D721Med (cell line): ENCODE measurements around the gene MYO5B.

ENCODE experiments used
- DNase-seq: peaks from one replicate; pipeline ENCODE4 v3.0.0; 2011; ENCODE audit warnings: low spot score; ENCODE audit not compliant: insufficient read length
- FAIRE-seq: peaks from 2 replicates; lab custom pipeline; 2011; peaks lifted over from hg19 to GRCh38; lab: Jason Lieb, UNC
- TF ChIP-seq, protein P1 (sequence below): IDR thresholded peaks from 2 replicates; pipeline ENCODE4 v1.5.1; 2012; ENCODE audit warnings: mild to moderate bottlenecking, control low read depth; ENCODE audit not compliant: insufficient read depth; ENCODE audit errors: missing control alignments

The MYO5B gene

GRCh38 chr18:50083708-50084107, 111.2 kb downstream of the MYO5B start:
- DNase-seq (no peak), FAIRE-seq (no peak)
- TF ChIP-seq, protein P1, sequence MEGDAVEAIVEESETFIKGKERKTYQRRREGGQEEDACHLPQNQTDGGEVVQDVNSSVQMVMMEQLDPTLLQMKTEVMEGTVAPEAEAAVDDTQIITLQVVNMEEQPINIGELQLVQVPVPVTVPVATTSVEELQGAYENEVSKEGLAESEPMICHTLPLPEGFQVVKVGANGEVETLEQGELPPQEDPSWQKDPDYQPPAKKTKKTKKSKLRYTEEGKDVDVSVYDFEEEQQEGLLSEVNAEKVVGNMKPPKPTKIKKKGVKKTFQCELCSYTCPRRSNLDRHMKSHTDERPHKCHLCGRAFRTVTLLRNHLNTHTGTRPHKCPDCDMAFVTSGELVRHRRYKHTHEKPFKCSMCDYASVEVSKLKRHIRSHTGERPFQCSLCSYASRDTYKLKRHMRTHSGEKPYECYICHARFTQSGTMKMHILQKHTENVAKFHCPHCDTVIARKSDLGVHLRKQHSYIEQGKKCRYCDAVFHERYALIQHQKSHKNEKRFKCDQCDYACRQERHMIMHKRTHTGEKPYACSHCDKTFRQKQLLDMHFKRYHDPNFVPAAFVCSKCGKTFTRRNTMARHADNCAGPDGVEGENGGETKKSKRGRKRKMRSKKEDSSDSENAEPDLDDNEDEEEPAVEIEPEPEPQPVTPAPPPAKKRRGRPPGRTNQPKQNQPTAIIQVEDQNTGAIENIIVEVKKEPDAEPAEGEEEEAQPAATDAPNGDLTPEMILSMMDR = no peak

DNA sequence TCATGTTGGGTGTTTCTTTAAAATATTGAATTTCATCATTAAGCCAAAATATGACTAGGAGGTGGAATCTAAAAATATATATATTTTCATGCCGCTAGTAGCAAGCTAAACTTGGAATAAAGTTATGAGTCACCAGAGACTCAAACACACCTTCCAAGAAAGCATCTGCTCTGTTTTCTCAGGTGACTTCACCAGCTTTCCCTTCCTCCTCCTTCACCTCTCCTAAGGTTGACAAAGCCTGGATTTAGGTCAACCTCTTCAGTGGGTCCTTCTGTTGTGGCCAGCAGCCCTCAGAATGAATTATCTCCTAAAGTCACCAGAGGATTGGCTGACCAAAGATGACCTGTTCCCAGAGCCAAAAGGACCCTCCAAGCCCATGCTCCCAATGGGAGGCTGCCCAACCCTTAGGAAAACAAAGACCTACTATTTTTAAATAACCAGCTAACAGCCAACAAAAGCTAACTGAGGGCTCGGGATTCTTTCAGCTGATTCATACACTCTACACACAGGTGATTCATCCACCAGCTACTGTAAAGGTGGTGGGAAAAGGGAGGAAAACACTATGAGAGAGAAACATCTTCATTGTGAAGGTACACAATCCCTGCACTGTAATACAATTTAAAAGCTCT, 113.9 kb downstream of the MYO5B start:
- TF ChIP-seq, protein P1 = no peak
- no peak for DNase-seq
- FAIRE-seq = no peak

DNA sequence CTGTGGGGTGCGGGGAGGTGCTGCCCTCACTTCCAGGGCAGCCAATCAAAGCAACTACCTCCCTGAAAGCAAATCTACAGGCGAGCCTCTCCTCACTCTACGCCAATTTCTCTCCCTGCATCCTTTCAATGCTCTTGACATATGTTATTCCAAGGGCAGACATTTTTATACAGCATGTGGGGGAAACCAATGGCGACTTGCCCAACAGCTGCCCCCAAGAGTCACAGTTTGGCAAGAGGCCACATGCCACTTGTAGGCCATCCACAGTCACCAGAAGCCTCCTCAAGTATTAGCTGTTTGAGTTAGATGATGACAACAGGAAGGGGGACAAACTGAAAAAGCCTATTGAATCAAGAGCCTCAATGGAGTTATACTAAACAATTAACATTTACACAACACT, 114.6 kb downstream of the MYO5B start:
- TF ChIP-seq, protein P1 = no peak
- FAIRE-seq (no peak), DNase-seq (no peak)

DNA sequence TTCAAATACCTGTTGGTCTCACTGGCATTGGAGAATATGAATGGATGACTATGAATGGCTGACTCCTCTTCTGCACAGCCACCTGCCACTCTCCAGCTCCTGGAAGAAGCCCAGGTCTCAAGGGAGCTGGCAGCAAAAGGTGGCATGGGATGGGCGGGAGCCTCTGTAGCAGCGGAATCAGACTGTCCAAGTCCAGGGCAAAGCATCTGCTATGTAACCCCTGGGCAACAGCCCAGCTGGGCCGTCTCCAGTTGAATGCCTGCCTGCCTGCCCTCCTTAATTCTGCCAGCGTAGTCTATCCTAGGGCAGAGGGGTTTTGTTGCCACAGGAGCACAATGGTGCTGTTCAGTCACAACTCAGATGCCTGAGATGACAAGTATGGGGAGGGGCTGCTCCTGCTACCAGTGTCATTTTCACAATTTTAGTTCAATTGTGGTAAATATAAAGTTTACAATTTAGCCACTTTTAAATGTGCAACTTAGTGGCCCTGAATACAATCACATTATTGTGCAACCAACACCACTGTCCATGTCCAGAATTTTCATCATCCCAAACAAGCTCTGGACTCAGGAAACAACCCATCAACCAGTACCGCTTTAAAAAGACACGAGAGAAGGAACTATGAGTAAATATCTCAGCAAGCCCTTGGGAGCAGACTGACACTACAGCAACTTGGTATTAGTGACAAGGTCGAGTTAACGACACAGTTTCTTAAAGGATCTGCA, 115.2 kb downstream of the MYO5B start:
- DNase-seq (no peak), FAIRE-seq (no peak)
- TF ChIP-seq, protein P1 = no peak

DNA sequence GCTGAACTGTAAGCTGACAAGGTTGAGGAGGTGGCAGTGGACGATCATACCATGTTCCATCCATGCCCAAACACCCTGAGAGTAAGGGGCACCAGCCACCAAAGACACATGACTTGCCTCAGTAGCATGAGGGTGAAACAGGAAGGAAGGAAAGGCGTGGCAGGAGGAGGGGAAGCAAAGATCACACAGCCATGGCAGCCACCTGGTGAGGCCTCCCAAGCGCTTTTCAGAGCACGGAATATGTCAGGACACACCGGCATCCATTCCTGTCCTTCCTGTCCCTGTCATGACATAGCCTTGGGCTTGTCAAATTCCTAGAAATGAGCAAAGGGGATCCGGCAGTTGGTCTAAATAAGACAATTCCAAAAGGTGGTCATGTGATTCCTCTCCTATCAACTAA, 118.7 kb downstream of the MYO5B start:
- TF ChIP-seq, protein P1 = no peak
- no peak for DNase-seq
- FAIRE-seq = no peak

DNA sequence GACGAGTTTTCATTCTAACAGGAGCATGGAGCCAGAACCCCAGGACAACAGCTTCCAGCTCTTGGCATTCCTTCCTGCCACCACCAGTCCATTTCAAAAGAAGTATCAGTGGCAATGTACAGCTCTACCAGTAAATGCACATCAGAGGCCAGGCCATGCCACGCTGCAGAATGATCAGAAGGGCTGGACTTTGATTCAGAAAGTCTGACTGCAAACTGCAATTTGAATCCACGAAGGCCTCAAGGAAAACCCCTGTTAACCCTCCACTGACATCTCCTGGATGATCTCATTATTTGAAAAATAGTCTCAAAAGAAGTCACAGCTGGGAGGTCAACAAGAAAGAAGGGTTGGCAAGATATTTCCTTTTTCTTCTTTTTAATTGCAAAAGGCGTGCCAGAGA, 119.2 kb downstream of the MYO5B start:
- FAIRE-seq (no peak), DNase-seq (no peak)
- TF ChIP-seq, protein P1 = no peak

DNA sequence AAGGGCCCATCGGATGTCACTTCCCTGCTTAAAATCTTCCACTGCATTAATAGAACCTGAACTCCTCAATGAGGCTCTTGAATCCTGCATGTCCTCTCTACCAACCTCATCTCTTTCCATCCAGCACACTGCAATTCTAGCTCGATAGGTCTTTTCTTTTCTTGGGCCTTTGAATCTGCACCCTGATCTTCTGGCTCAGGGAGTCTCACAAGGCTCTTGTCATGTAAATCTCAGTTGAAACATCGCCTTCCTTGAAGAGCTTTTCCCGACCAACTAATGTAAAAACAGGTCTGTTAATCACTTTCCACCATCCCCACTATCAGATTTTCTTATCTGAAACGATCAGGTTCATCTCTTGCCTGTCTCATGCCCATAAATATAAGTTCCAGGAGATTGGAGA, 120.5 kb downstream of the MYO5B start:
- FAIRE-seq (no peak), DNase-seq (no peak)
- TF ChIP-seq, protein P1 = no peak
